Cardiac muscle cell (in vitro differentiated cells and primary cell): ENCODE data around the gene RASSF8. TPM values are rescaled to one million over a fixed set of nuclear protein-coding genes. Genes with fewer than 3 reads are reported as not detected.

Experiments
- DNase-seq, 2 donors: peaks; one replicate each; pipeline versions ENCODE4 v3.0.0 to v3.0.0-alpha.2; 2010 to 2017; ENCODE audit warnings: low read depth in 1 of 2, low spot score in 1 of 2
- H3K27ac ChIP-seq: fragments of 200-600 bp; sonication (generic); 2 replicates; pipeline ENCODE4 v1.5.1; 2016
- H3K27me3 ChIP-seq: fragments of 200-600 bp; sonication (generic); 2 replicates; pipeline ENCODE4 v1.6.0; 2016; ENCODE audit warnings: control low read depth
- H3K36me3 ChIP-seq: fragments of 200-600 bp; sonication (generic); 2 replicates; pipeline ENCODE4 v1.5.1; 2016; ENCODE audit warnings: control low read depth
- H3K4me1 ChIP-seq: fragments of 200-600 bp; sonication (generic); 2 replicates; pipeline ENCODE4 v1.8.1; 2017; ENCODE audit warnings: low read depth, mild to moderate bottlenecking, mixed run types
- H3K4me3 ChIP-seq: fragments of 200-600 bp; sonication (generic); 2 replicates; pipeline ENCODE4 v1.5.1; 2016; ENCODE audit warnings: mild to moderate bottlenecking
- H3K9me3 ChIP-seq: fragments of 200-600 bp; sonication (generic); 2 replicates; pipeline ENCODE4 v1.5.1; 2017; ENCODE audit warnings: low read depth, mild to moderate bottlenecking, control low read depth
- polyA plus RNA-seq: library from polyadenylated mRNA; unstranded; fragments of >200 nt; fragmentation: Nextera tagmentation; extraction: Ambion mirVana; gene quantifications from 2 replicates; pipeline ENCODE4 v1.2.1, GENCODE V29; 2016
- total RNA-seq: library from RNA; depleted of rRNA; stranded (reverse); fragments of >200 nt; gene quantifications from 2 replicates; pipeline ENCODE4 v1.2.3, GENCODE V29; 2016
- TF ChIP-seq, protein P1 (sequence below): IDR thresholded peaks from 2 replicates; pipeline ENCODE4 v1.5.1; 2012; ENCODE audit warnings: low read depth, mild to moderate bottlenecking, low read length

Gene RASSF8
- total and polyA plus RNA-seq, 2 experiments from 2014 or later: 25.2 to 56.4 TPM

DNA sequence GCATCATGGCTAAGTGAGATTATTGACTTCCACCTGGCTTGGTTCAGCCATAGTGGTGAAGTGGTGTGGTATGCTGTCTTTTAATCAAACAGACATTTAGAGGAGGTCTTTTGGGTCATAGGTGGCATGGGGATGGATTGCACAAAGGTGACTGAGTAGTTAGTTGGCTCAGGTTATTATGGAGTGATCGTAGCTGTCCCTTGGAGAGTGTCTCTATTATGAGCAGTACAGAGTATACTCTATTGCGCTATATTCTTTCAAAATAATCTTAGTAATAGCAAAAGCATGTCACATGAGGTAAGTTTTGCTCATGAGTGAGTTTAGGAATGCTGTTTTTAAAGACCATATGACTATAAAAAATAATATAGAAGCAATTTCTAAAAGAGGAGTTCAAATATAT is 60.4 kb downstream of the RASSF8 start:
- TF ChIP-seq, protein P1, sequence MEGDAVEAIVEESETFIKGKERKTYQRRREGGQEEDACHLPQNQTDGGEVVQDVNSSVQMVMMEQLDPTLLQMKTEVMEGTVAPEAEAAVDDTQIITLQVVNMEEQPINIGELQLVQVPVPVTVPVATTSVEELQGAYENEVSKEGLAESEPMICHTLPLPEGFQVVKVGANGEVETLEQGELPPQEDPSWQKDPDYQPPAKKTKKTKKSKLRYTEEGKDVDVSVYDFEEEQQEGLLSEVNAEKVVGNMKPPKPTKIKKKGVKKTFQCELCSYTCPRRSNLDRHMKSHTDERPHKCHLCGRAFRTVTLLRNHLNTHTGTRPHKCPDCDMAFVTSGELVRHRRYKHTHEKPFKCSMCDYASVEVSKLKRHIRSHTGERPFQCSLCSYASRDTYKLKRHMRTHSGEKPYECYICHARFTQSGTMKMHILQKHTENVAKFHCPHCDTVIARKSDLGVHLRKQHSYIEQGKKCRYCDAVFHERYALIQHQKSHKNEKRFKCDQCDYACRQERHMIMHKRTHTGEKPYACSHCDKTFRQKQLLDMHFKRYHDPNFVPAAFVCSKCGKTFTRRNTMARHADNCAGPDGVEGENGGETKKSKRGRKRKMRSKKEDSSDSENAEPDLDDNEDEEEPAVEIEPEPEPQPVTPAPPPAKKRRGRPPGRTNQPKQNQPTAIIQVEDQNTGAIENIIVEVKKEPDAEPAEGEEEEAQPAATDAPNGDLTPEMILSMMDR: no peak
- no peak overlapping the region for H3K27ac ChIP-seq

DNA sequence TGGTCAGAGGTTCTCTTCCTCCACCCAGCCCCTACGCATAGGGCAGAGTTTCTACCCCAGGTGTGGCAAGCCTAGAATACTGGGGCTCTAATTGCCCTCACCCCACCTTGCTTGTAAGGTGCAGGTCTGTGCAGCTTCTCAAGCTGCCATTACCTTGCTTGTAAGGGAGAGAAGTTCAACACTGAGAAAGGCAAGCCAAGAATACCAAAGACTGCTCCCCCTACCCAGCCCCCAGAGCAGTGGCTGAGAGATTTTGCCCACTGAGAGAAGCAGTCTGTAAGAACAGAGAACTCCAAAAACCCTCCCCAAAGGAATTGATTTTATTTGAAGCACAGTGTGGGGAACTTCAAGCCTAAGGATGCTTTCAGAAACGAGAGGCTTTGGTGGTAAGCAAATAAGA is 63.1 kb downstream of the RASSF8 start:
- H3K36me3 ChIP-seq: no peaks in the 10 kb centered on the region
- no peaks in the 10 kb centered on the region for H3K9me3 ChIP-seq
- DNase-seq: no peak
- H3K27ac ChIP-seq: peak overlapping the region; percentile 67
- TF ChIP-seq, protein P1: no peak
- H3K4me1 ChIP-seq: peaks cover 15% of the 10 kb centered on the region
- no peaks in the 10 kb centered on the region for H3K27me3 ChIP-seq
- H3K4me3 ChIP-seq: no peak overlapping the region

More for the DNA sequence above, 60.4 kb downstream of the RASSF8 start:
- Histone ChIP-seq H3K4me3 (no peak overlapping the region), H3K9me3 (no peaks in the 10 kb centered on the region), H3K36me3 (no peaks in the 10 kb centered on the region), H3K4me1 (peaks cover 20% of the 10 kb centered on the region), H3K27me3 (no peaks in the 10 kb centered on the region)
- DNase-seq: no peak

DNA sequence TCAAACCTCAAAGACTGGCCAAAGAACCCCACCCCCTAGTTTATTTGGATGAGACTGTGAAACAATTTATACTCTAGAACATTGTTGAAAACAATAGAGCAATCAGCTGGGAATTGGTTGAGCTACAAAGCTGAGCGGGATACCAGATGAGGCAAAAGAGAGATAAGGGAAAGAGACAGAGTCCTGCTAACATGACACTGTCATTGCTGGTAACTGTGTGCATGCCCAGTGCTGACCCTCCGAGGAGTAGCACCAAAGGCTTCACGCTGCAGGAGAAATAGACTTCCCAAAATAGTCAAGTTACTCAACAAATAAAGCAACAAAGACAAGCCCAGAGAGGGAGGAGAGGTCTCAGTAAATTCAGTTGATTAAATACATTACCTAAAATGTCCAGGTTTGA is 63.6 kb downstream of the RASSF8 start:
- Histone ChIP-seq H3K4me1 (peaks cover 12% of the 10 kb centered on the region), H3K9me3 (no peaks in the 10 kb centered on the region), H3K36me3 (no peaks in the 10 kb centered on the region), H3K27ac (peak overlapping the region; percentile 67), H3K4me3 (no peak overlapping the region), H3K27me3 (no peaks in the 10 kb centered on the region)
- DNase-seq: no peak
- TF ChIP-seq, protein P1: no peak

DNA sequence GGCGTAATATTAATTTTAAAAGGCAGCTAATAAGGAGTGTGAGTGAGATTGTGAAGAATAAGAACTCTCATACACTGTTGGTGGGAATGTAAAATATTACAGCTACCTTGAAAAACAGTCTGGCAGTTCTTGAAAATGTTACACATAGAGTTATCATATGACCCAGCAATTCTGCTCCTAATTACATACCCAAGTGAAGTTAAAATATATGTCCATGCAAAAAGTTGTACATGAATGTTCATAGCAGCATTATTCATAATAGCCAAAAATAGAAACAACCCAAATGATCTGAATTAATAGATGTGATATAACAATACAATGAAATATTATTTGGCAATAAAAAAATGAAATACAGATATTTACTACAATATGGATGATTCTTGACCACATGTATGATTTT is 68.2 kb downstream of the RASSF8 start:
- no peaks in the 10 kb centered on the region for H3K36me3 ChIP-seq
- TF ChIP-seq, protein P1: no peak
- no peaks in the 10 kb centered on the region for H3K9me3 ChIP-seq
- H3K27me3 ChIP-seq: no peaks in the 10 kb centered on the region
- no peak overlapping the region for H3K4me3 ChIP-seq
- no peak overlapping the region for H3K27ac ChIP-seq
- DNase-seq: no peak
- H3K4me1 ChIP-seq: peaks cover 9% of the 10 kb centered on the region

- H3K4me3 ChIP-seq: no peak overlapping the region
- H3K4me1 ChIP-seq: peaks cover 5% of the 10 kb centered on the region
- TF ChIP-seq, protein P1: no peak
- no peak overlapping the region for H3K27ac ChIP-seq
- DNase-seq: no peak
- H3K27me3 ChIP-seq: no peaks in the 10 kb centered on the region
- no peaks in the 10 kb centered on the region for H3K36me3 ChIP-seq
- H3K9me3 ChIP-seq: no peaks in the 10 kb centered on the region
Measured at GRCh38 chr12:26027401-26027800, 68.9 kb downstream of the RASSF8 start.
